ENCODE results near the gene CNTN1. TPM values are rescaled to one million over a fixed set of nuclear protein-coding genes. Genes with fewer than 3 reads are reported as not detected.

CNTN1 gene
- polyA plus RNA-seq, 1 of the 3 experiments (the other 2 are of a cell fraction): 0.13 TPM

DNA sequence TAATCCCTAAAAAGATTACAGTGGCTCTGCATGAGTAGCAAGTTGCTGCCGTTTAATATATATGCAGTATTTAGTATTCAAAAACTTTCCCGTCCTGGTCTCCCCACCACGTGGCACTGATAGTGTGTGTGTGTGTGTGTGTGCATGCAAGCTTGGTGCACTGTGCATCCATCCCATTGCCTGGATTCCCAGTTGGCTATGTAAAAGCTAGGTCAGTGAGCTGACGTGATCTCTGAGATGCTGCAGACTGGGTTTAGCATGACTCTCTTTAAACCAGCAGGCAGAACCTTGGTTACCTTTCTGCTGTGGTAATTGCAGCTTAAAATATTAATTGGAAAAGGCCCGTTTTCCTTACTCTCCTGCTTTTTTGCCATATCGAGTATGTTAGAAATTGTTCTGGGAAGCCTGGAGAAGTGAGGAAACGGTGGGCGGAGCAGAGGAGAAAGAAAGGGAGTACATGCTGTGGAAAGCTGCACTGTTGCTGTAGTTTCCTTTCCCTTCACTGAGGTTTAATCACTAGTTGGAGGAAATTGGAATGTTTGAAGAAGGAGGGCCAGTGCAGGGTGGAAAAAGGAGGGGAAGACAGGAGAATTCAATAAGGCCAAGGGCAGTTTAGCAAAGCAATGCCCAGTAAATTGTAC lies 4.0 kb upstream of the CNTN1 start:
- Histone ChIP-seq H3K9me2 (no peaks in the 10 kb centered on the region), H4K20me1 (ENCODE audit: insufficient read depth) (no peaks in the 10 kb centered on the region), H3K9ac (no peak overlapping the region), H3K9me3 (no peaks in the 10 kb centered on the region), H2AFZ (ENCODE audit: low read depth) (no peak overlapping the region), H3K36me3 (replicated peaks in 1 of 2; ENCODE audit: control insufficient read depth in 1 of 2, insufficient read depth in 2 of 2, low read length in 1 of 2) (no peaks in the 10 kb centered on the region), H3K27ac (ENCODE audit: low read depth in 2 of 2, low read length in 1 of 2) (no peak overlapping the region), H3K27me3 (ENCODE audit: insufficient read depth) (no peaks in the 10 kb centered on the region; the same call in 1 of the 2 replicates), H3K79me2 (ENCODE audit: insufficient read depth) (no peaks in the 10 kb centered on the region), H3K4me3 (ENCODE audit: low read depth in 2 of 2, low read length in 1 of 2) (no peak overlapping the region), H3F3A (replicated peaks; ENCODE audit: insufficient read depth) (no peaks in the 10 kb centered on the region), H3K4me1 (ENCODE audit: control insufficient read depth in 1 of 2, insufficient read depth in 2 of 2, low read depth in 1 of 2, low read length in 1 of 2) (peaks cover 0 to 2% of the 10 kb centered on the region in 2 experiments; a peak in 1 of 4 replicates), H3K4me2 (no peak overlapping the region)
- ChIA-PET CTCF (interaction anchor here (0.7 kb wide), 1 partner anchor 351 kb away, joined by 3 read pairs; no protein-coding TSS in a partner anchor), POLR2A (interaction anchor here (0.5 kb wide), 1 partner anchor 1280 kb away, joined by 3 read pairs; no protein-coding TSS in a partner anchor)
- DNase-seq: no peak
- 63% methylated on average over 8 of the region's 8 CpGs for WGBS (ENCODE audit: low lambda C conversion rate)
- TF ChIP-seq MXI1 (IDR thresholded peaks at IDR 0.05; ENCODE audit: low read depth, low read length) (no peak), GATA2 (CRISPR knock-in tag; IDR thresholded peaks at IDR 0.05) (no peak), RXRA (IDR thresholded peaks at IDR 0.05; ENCODE audit: borderline replicate concordance, low read depth) (no peak), SIN3A (IDR thresholded peaks at IDR 0.05; ENCODE audit: borderline replicate concordance, low read depth, low read length) (no peak), FOXM1 (IDR thresholded peaks at IDR 0.05; ENCODE audit: low read depth) (no peak), TEAD4 (IDR thresholded peaks at IDR 0.05; ENCODE audit: borderline replicate concordance, insufficient read depth) (no peak), FOXJ3 (CRISPR knock-in tag; IDR thresholded peaks at IDR 0.05) (no peak), FOSL2 (IDR thresholded peaks at IDR 0.05; ENCODE audit: borderline replicate concordance, low read depth) (no peak), MEF2A (IDR thresholded peaks at IDR 0.05; ENCODE audit: borderline replicate concordance, low read depth) (no peak), POLR2AphosphoS5 (IDR thresholded peaks at IDR 0.05; ENCODE audit: low read depth, low read length) (no peak), RFX5 (IDR thresholded peaks at IDR 0.05; ENCODE audit: low read length) (no peak), CHD2 (IDR thresholded peaks at IDR 0.05; ENCODE audit: low read length, partially characterized antibody) (no peak)
- TF ChIP-seq, protein P1, sequence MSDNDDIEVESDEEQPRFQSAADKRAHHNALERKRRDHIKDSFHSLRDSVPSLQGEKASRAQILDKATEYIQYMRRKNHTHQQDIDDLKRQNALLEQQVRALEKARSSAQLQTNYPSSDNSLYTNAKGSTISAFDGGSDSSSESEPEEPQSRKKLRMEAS (IDR thresholded peaks at IDR 0.05; ENCODE audit: low read depth): no peak

DNA sequence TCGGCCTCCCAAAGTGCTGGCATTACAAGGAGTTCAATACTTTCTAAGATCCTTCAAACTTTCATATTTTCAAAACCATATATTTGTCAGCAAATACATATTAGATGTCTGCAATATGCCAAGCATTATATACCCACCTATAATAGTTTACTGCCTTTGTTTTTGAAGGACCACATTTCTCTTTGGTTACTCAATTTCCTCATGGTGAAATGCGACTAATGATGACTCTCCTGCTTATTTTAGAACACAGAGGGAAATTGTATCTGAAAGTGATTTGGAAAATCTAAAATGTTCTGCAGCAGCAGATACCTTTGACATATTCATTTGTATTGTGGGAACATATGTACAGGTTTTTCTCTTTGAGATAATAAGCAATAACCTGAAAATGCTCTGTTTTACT lies 2.7 kb upstream of the CNTN1 start:
- ChIA-PET CTCF (no interaction called here), POLR2A (interaction anchor here (0.7 kb wide), 1 partner anchor 1612 kb away, joined by 7 read pairs; no protein-coding TSS in a partner anchor)
- 50% methylated on average over 2 of the region's 2 CpGs for WGBS (ENCODE audit: low lambda C conversion rate)
- Histone ChIP-seq H3K9me2 (no peaks in the 10 kb centered on the region), H3K4me3 (ENCODE audit: low read depth in 2 of 2, low read length in 1 of 2) (no peak overlapping the region), H4K20me1 (ENCODE audit: insufficient read depth) (no peaks in the 10 kb centered on the region), H3K9ac (no peak overlapping the region), H3K27ac (ENCODE audit: low read depth in 2 of 2, low read length in 1 of 2) (no peak overlapping the region), H3K36me3 (replicated peaks in 1 of 2; ENCODE audit: control insufficient read depth in 1 of 2, insufficient read depth in 2 of 2, low read length in 1 of 2) (no peaks in the 10 kb centered on the region), H3F3A (replicated peaks; ENCODE audit: insufficient read depth) (no peaks in the 10 kb centered on the region), H3K27me3 (ENCODE audit: insufficient read depth) (no peaks in the 10 kb centered on the region; the same call in 1 of the 2 replicates), H3K9me3 (no peaks in the 10 kb centered on the region), H3K4me1 (ENCODE audit: control insufficient read depth in 1 of 2, insufficient read depth in 2 of 2, low read depth in 1 of 2, low read length in 1 of 2) (peaks cover 0 to 6% of the 10 kb centered on the region in 2 experiments; a peak in 1 of 4 replicates), H2AFZ (ENCODE audit: low read depth) (no peak overlapping the region), H3K79me2 (ENCODE audit: insufficient read depth) (no peaks in the 10 kb centered on the region), H3K4me2 (no peak overlapping the region)
- no peak for DNase-seq
- TF ChIP-seq RFX5 (IDR thresholded peaks at IDR 0.05; ENCODE audit: low read length): no peak
- no peak for TF ChIP-seq TCF12 (IDR thresholded peaks at IDR 0.05)
- no peak for TF ChIP-seq SIN3A (IDR thresholded peaks at IDR 0.05; ENCODE audit: borderline replicate concordance, low read depth, low read length)
- TF ChIP-seq SMC3 (IDR thresholded peaks at IDR 0.05; ENCODE audit: low read depth, low read length): no peak
- TF ChIP-seq MEF2A (IDR thresholded peaks at IDR 0.05; ENCODE audit: borderline replicate concordance, low read depth): no peak
- TF ChIP-seq, protein P2, sequence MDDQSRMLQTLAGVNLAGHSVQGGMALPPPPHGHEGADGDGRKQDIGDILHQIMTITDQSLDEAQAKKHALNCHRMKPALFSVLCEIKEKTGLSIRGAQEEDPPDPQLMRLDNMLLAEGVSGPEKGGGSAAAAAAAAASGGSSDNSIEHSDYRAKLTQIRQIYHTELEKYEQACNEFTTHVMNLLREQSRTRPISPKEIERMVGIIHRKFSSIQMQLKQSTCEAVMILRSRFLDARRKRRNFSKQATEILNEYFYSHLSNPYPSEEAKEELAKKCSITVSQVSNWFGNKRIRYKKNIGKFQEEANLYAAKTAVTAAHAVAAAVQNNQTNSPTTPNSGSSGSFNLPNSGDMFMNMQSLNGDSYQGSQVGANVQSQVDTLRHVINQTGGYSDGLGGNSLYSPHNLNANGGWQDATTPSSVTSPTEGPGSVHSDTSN (IDR thresholded peaks at IDR 0.05): no peak
- no peak for TF ChIP-seq EZH2phosphoT487 (IDR thresholded peaks at IDR 0.05; ENCODE audit: borderline replicate concordance, low read depth)
- no peak for TF ChIP-seq RCOR1 (IDR thresholded peaks at IDR 0.05; ENCODE audit: low read length)
- TF ChIP-seq JUND (IDR thresholded peaks at IDR 0.05): no peak
- TF ChIP-seq, protein P3, sequence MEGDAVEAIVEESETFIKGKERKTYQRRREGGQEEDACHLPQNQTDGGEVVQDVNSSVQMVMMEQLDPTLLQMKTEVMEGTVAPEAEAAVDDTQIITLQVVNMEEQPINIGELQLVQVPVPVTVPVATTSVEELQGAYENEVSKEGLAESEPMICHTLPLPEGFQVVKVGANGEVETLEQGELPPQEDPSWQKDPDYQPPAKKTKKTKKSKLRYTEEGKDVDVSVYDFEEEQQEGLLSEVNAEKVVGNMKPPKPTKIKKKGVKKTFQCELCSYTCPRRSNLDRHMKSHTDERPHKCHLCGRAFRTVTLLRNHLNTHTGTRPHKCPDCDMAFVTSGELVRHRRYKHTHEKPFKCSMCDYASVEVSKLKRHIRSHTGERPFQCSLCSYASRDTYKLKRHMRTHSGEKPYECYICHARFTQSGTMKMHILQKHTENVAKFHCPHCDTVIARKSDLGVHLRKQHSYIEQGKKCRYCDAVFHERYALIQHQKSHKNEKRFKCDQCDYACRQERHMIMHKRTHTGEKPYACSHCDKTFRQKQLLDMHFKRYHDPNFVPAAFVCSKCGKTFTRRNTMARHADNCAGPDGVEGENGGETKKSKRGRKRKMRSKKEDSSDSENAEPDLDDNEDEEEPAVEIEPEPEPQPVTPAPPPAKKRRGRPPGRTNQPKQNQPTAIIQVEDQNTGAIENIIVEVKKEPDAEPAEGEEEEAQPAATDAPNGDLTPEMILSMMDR (IDR thresholded peaks at IDR 0.05): no peak
- TF ChIP-seq, protein P4, sequence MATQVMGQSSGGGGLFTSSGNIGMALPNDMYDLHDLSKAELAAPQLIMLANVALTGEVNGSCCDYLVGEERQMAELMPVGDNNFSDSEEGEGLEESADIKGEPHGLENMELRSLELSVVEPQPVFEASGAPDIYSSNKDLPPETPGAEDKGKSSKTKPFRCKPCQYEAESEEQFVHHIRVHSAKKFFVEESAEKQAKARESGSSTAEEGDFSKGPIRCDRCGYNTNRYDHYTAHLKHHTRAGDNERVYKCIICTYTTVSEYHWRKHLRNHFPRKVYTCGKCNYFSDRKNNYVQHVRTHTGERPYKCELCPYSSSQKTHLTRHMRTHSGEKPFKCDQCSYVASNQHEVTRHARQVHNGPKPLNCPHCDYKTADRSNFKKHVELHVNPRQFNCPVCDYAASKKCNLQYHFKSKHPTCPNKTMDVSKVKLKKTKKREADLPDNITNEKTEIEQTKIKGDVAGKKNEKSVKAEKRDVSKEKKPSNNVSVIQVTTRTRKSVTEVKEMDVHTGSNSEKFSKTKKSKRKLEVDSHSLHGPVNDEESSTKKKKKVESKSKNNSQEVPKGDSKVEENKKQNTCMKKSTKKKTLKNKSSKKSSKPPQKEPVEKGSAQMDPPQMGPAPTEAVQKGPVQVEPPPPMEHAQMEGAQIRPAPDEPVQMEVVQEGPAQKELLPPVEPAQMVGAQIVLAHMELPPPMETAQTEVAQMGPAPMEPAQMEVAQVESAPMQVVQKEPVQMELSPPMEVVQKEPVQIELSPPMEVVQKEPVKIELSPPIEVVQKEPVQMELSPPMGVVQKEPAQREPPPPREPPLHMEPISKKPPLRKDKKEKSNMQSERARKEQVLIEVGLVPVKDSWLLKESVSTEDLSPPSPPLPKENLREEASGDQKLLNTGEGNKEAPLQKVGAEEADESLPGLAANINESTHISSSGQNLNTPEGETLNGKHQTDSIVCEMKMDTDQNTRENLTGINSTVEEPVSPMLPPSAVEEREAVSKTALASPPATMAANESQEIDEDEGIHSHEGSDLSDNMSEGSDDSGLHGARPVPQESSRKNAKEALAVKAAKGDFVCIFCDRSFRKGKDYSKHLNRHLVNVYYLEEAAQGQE (IDR thresholded peaks at IDR 0.05; ENCODE audit: low read depth, low read length): no peak
- TF ChIP-seq EP300 (IDR thresholded peaks at IDR 0.05; ENCODE audit: borderline replicate concordance in 1 of 2, low read depth in 1 of 2, low read length in 1 of 2): no peak
